ENCODE data around the gene ERMAP.
A peak's percentile ranks its signal among the peaks of the same experiment; 100 is the strongest.

Gene ERMAP

GRCh38 chr1:42816585-42817439, at the start of gene ERMAP, which contains the start of gene SVBP:
TSS of gene ERMAP (plus strand) at chr1:42817122. CDS start at chr1:42830449, 13,327 bp downstream.
TSS of gene SVBP (minus strand) at chr1:42817397. CDS start at chr1:42816544, 853 bp downstream.
- H3K4me3 ChIP-seq (ENCODE audit: low read depth, low read length) = peak within 1 kb of the TSS; percentile 90
- no peaks in the 10 kb centered on the region for H3K36me3 ChIP-seq (ENCODE audit: control insufficient read depth, insufficient read depth, low read length)
- peak within 1 kb of the TSS; percentile 83 for H3K9ac ChIP-seq (ENCODE audit: low read depth, low read length)
- H3K27me3 ChIP-seq (ENCODE audit: control insufficient read depth, insufficient read depth, low read length) = no peaks in the 10 kb centered on the region
- H3K9me3 ChIP-seq (ENCODE audit: control insufficient read depth, insufficient read depth, low read length) = no peaks in the 10 kb centered on the region
- H3K4me1 ChIP-seq (ENCODE audit: control insufficient read depth, insufficient read depth, low read length) = peaks cover 3% of the 10 kb centered on the region

DNA sequence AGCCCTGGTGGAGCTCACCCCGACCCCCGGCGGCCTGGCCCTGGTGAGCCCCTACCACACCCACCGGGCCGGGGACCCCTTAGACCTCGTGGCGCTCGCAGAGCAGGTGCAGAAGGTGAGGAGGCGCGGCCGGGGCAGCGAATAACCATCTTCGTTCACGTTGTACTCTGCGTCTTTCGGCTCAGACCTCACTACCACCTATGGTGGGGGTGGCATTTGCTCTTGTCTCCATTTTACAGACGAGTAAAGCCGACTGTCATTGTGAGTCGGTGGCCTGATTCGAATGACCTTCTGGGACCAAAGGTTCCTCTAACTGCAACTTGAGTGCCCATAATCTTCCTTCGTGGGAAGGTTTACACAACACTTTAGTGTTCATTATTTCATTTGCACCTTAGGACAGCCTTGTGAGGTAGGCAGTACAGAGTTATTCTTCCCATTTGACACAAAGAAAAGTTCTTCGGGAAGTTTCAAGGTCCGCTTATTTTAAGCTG, 49.4 kb upstream of the ERMAP start:
- H3K4me1 ChIP-seq (ENCODE audit: control insufficient read depth, insufficient read depth, low read length) = peaks cover 6% of the 10 kb centered on the region
- H3K9me3 ChIP-seq (ENCODE audit: control insufficient read depth, insufficient read depth, low read length) = no peaks in the 10 kb centered on the region
- H3K4me3 ChIP-seq (ENCODE audit: low read depth, low read length) = peak overlapping the region; percentile 94
- no peaks in the 10 kb centered on the region for H3K27me3 ChIP-seq (ENCODE audit: control insufficient read depth, insufficient read depth, low read length)
- H3K9ac ChIP-seq (ENCODE audit: low read depth, low read length) = peak overlapping the region; percentile 73
- no peaks in the 10 kb centered on the region for H3K36me3 ChIP-seq (ENCODE audit: control insufficient read depth, insufficient read depth, low read length)

DNA sequence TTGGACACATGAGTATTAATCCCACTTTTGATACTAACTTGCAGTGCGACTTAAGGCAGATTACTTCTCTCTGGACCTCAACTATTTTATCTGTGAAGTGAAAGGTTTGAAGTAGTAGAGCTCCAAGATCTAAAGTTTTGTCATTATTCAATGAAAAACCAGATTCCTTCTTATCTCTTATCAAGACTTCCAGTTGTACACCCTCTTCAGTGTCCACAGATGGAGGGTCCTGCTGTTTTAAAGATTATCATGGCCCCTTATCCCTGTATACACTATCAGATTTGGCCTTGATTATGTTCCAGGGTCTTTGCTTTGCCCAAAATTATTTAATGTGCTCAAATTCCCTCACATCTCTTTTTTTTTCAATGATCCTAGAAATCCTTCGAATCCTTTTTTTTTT, 48.8 kb upstream of the ERMAP start:
- no peak overlapping the region for H3K9ac ChIP-seq (ENCODE audit: low read depth, low read length)
- no peaks in the 10 kb centered on the region for H3K27me3 ChIP-seq (ENCODE audit: control insufficient read depth, insufficient read depth, low read length)

GRCh38 chr1:42769811-42770210, 47.1 kb upstream of the ERMAP start:
- no peak overlapping the region for H3K4me3 ChIP-seq (ENCODE audit: low read depth, low read length)
- H3K27me3 ChIP-seq (ENCODE audit: control insufficient read depth, insufficient read depth, low read length) = no peaks in the 10 kb centered on the region
- H3K9me3 ChIP-seq (ENCODE audit: control insufficient read depth, insufficient read depth, low read length) = no peaks in the 10 kb centered on the region
- no peak overlapping the region for H3K9ac ChIP-seq (ENCODE audit: low read depth, low read length)
- peaks cover 3% of the 10 kb centered on the region for H3K36me3 ChIP-seq (ENCODE audit: control insufficient read depth, insufficient read depth, low read length)
- peaks cover 6% of the 10 kb centered on the region for H3K4me1 ChIP-seq (ENCODE audit: control insufficient read depth, insufficient read depth, low read length)

More for the DNA sequence above, 48.8 kb upstream of the ERMAP start:
- Histone ChIP-seq H3K36me3 (ENCODE audit: control insufficient read depth, insufficient read depth, low read length) (no peaks in the 10 kb centered on the region), H3K4me1 (ENCODE audit: control insufficient read depth, insufficient read depth, low read length) (peaks cover 6% of the 10 kb centered on the region), H3K9me3 (ENCODE audit: control insufficient read depth, insufficient read depth, low read length) (no peaks in the 10 kb centered on the region), H3K4me3 (ENCODE audit: low read depth, low read length) (peak overlapping the region; percentile 94)

- no peaks in the 10 kb centered on the region for H3K27me3 ChIP-seq (ENCODE audit: control insufficient read depth, insufficient read depth, low read length)
- H3K4me1 ChIP-seq (ENCODE audit: control insufficient read depth, insufficient read depth, low read length) = no peaks in the 10 kb centered on the region
- H3K4me3 ChIP-seq (ENCODE audit: low read depth, low read length) = no peak overlapping the region
- H3K36me3 ChIP-seq (ENCODE audit: control insufficient read depth, insufficient read depth, low read length) = peaks cover 7% of the 10 kb centered on the region
- no peak overlapping the region for H3K9ac ChIP-seq (ENCODE audit: low read depth, low read length)
- H3K9me3 ChIP-seq (ENCODE audit: control insufficient read depth, insufficient read depth, low read length) = no peaks in the 10 kb centered on the region
Measured at GRCh38 chr1:42773420-42773819, 43.5 kb upstream of the ERMAP start.

- Histone ChIP-seq H3K9me3 (ENCODE audit: control insufficient read depth, insufficient read depth, low read length) (no peaks in the 10 kb centered on the region), H3K27me3 (ENCODE audit: control insufficient read depth, insufficient read depth, low read length) (no peaks in the 10 kb centered on the region), H3K36me3 (ENCODE audit: control insufficient read depth, insufficient read depth, low read length) (peaks cover 7% of the 10 kb centered on the region), H3K4me3 (ENCODE audit: low read depth, low read length) (no peak overlapping the region), H3K4me1 (ENCODE audit: control insufficient read depth, insufficient read depth, low read length) (no peaks in the 10 kb centered on the region), H3K9ac (ENCODE audit: low read depth, low read length) (no peak overlapping the region)
Measured at GRCh38 chr1:42774928-42775526, 41.9 kb upstream of the ERMAP start.

- H3K27me3 ChIP-seq (ENCODE audit: control insufficient read depth, insufficient read depth, low read length) = no peaks in the 10 kb centered on the region
- no peak overlapping the region for H3K4me3 ChIP-seq (ENCODE audit: low read depth, low read length)
- H3K9me3 ChIP-seq (ENCODE audit: control insufficient read depth, insufficient read depth, low read length) = no peaks in the 10 kb centered on the region
- H3K9ac ChIP-seq (ENCODE audit: low read depth, low read length) = no peak overlapping the region
- peaks cover 11% of the 10 kb centered on the region for H3K36me3 ChIP-seq (ENCODE audit: control insufficient read depth, insufficient read depth, low read length)
- no peaks in the 10 kb centered on the region for H3K4me1 ChIP-seq (ENCODE audit: control insufficient read depth, insufficient read depth, low read length)
Measured at GRCh38 chr1:42776502-42776901, 40.4 kb upstream of the ERMAP start.

- no peak overlapping the region for H3K4me3 ChIP-seq (ENCODE audit: low read depth, low read length)
- no peak overlapping the region for H3K9ac ChIP-seq (ENCODE audit: low read depth, low read length)
- H3K27me3 ChIP-seq (ENCODE audit: control insufficient read depth, insufficient read depth, low read length) = no peaks in the 10 kb centered on the region
- H3K9me3 ChIP-seq (ENCODE audit: control insufficient read depth, insufficient read depth, low read length) = no peaks in the 10 kb centered on the region
- no peaks in the 10 kb centered on the region for H3K4me1 ChIP-seq (ENCODE audit: control insufficient read depth, insufficient read depth, low read length)
- peaks cover 11% of the 10 kb centered on the region for H3K36me3 ChIP-seq (ENCODE audit: control insufficient read depth, insufficient read depth, low read length)
Measured at GRCh38 chr1:42777852-42778251, 39.1 kb upstream of the ERMAP start.

GRCh38 chr1:42779725-42780124, 37.2 kb upstream of the ERMAP start:
- Histone ChIP-seq H3K4me1 (ENCODE audit: control insufficient read depth, insufficient read depth, low read length) (no peaks in the 10 kb centered on the region), H3K9me3 (ENCODE audit: control insufficient read depth, insufficient read depth, low read length) (no peaks in the 10 kb centered on the region), H3K9ac (ENCODE audit: low read depth, low read length) (no peak overlapping the region), H3K36me3 (ENCODE audit: control insufficient read depth, insufficient read depth, low read length) (peaks cover 8% of the 10 kb centered on the region), H3K4me3 (ENCODE audit: low read depth, low read length) (no peak overlapping the region), H3K27me3 (ENCODE audit: control insufficient read depth, insufficient read depth, low read length) (no peaks in the 10 kb centered on the region)

DNA sequence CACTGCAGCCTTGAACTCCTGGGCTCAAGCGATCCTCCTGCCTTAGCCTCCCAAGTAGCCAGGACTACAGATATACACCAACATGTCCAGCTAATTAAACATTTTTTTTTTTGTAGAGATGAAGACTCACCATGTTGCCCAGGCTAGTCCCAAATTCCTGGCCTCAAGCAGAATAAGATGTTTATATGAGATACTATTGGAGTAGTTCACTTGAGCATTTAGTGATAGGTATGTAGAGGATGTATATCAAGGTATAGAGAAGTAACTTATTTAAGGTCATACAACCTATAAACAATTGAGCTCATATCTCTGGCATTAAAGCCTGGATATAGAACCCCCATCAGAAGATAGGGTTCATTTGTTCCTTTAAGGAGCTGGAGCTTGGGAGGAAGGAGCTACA, 36.7 kb upstream of the ERMAP start:
- Histone ChIP-seq H3K9me3 (ENCODE audit: control insufficient read depth, insufficient read depth, low read length) (no peaks in the 10 kb centered on the region), H3K4me3 (ENCODE audit: low read depth, low read length) (no peak overlapping the region), H3K9ac (ENCODE audit: low read depth, low read length) (no peak overlapping the region), H3K27me3 (ENCODE audit: control insufficient read depth, insufficient read depth, low read length) (no peaks in the 10 kb centered on the region), H3K4me1 (ENCODE audit: control insufficient read depth, insufficient read depth, low read length) (no peaks in the 10 kb centered on the region), H3K36me3 (ENCODE audit: control insufficient read depth, insufficient read depth, low read length) (peaks cover 8% of the 10 kb centered on the region)

- H3K27me3 ChIP-seq (ENCODE audit: control insufficient read depth, insufficient read depth, low read length) = no peaks in the 10 kb centered on the region
- H3K9ac ChIP-seq (ENCODE audit: low read depth, low read length) = no peak overlapping the region
- H3K4me3 ChIP-seq (ENCODE audit: low read depth, low read length) = no peak overlapping the region
- H3K36me3 ChIP-seq (ENCODE audit: control insufficient read depth, insufficient read depth, low read length) = peaks cover 4% of the 10 kb centered on the region
- H3K4me1 ChIP-seq (ENCODE audit: control insufficient read depth, insufficient read depth, low read length) = no peaks in the 10 kb centered on the region
- H3K9me3 ChIP-seq (ENCODE audit: control insufficient read depth, insufficient read depth, low read length) = no peaks in the 10 kb centered on the region
Measured at GRCh38 chr1:42783092-42783491, 33.8 kb upstream of the ERMAP start.

DNA sequence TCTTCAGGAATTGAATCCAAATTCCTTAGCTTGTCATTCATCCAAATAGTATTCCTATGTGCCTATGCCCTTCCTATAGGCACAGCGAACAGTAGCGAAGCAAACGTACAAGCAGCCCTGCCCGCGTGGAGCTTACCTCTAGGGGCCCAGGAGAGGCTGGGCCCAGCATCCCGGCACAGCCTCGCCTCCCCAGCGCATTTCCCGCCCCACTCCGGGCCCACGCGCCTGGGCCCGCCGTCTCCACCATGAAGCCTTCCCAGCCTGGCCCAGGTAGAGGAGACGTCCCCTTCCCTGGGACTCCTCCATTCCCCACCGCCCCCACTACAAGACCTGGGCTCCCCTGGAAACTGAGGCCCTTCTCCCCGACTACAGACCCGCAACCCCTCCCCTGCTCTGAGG, 32.4 kb upstream of the ERMAP start:
- no peak overlapping the region for H3K9ac ChIP-seq (ENCODE audit: low read depth, low read length)
- peaks cover 4% of the 10 kb centered on the region for H3K36me3 ChIP-seq (ENCODE audit: control insufficient read depth, insufficient read depth, low read length)
- H3K4me1 ChIP-seq (ENCODE audit: control insufficient read depth, insufficient read depth, low read length) = no peaks in the 10 kb centered on the region
- H3K9me3 ChIP-seq (ENCODE audit: control insufficient read depth, insufficient read depth, low read length) = no peaks in the 10 kb centered on the region
- no peaks in the 10 kb centered on the region for H3K27me3 ChIP-seq (ENCODE audit: control insufficient read depth, insufficient read depth, low read length)
- no peak overlapping the region for H3K4me3 ChIP-seq (ENCODE audit: low read depth, low read length)
